LNCaP clone FGC (cell line): Measurements from ENCODE around the gene KCNA2.

ENCODE experiments used
- DNase-seq: peaks from one replicate; pipeline ENCODE4 v3.0.0-alpha.2; 2011; ENCODE audit warnings: low read depth
- H3K4me3 ChIP-seq: 2 replicates; pipeline ENCODE4 v1.5.1; 2011; ENCODE audit warnings: mild to moderate bottlenecking, low read depth, low read length, control low read depth
- TF ChIP-seq, protein P1 (sequence below): IDR thresholded peaks from 2 replicates; pipeline ENCODE4 v1.5.1; 2012; ENCODE audit warnings: mild to moderate bottlenecking; ENCODE audit not compliant: control insufficient read depth, insufficient read depth; ENCODE audit errors: extremely low read depth

Gene KCNA2

DNA sequence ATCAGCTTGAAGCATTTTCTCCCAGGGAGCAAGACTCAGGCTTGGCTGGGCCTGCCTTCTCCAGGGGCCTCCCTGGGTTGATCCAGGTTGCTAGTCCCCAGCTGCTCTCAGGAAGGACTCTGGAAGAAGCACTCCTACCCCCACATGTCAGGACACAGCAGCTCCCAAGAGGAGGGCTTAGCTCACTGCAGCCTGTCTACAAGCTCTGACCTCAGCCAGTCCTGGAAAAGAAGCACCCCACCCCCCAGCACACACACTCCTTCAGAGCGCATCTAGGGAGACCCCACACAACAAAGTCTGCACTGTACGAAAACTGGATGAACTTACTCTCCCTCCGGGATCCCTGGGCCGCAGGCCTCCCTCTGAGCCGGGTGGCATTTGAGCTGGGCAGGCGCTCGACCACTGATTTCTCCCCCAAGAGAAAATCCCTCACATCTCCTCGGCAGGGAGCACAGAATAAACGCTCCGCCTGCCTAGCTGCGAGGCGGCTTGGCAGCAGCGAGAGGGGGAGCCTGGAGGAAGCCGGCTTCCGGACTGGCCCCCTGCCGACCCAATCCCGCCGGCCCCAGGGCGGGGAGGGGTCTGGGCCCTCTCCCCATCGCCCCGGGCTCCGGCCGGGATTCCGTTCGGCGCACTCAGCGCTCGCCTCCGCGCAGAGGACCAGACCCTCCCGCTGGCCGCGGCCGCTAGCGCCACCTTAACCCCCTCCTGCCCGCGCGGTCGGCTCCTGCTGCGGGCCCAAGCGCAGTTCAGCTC lies at the start of gene KCNA2:
KCNA2 (minus strand) TSS at position 458 of the 756 bp plus-strand sequence. CDS start 1,576 bp downstream, outside the sequence.
- TF ChIP-seq, protein P1, sequence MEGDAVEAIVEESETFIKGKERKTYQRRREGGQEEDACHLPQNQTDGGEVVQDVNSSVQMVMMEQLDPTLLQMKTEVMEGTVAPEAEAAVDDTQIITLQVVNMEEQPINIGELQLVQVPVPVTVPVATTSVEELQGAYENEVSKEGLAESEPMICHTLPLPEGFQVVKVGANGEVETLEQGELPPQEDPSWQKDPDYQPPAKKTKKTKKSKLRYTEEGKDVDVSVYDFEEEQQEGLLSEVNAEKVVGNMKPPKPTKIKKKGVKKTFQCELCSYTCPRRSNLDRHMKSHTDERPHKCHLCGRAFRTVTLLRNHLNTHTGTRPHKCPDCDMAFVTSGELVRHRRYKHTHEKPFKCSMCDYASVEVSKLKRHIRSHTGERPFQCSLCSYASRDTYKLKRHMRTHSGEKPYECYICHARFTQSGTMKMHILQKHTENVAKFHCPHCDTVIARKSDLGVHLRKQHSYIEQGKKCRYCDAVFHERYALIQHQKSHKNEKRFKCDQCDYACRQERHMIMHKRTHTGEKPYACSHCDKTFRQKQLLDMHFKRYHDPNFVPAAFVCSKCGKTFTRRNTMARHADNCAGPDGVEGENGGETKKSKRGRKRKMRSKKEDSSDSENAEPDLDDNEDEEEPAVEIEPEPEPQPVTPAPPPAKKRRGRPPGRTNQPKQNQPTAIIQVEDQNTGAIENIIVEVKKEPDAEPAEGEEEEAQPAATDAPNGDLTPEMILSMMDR: no peak
- no peak within 1 kb of the TSS for H3K4me3 ChIP-seq
- DNase-seq: no peak

DNA sequence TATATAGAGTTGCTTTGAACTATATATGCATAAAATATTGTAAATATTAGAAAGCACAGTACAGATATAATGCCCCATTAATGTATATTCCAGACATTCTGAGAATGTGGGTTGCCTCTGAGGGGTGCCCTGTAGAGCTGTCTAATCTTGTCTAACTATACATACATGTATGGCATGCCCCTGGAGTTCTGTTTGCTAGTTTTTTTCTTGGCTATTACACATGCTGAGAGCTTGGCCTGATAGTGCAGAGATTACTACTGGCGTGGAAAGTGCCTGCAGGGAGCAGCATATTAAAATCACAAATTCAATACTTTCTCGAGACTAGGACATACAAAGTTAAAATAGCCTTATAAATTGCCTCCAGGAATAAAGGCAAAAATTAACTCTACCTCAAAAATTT lies 44.5 kb upstream of the KCNA2 start:
- DNase-seq: no peak
- no peak overlapping the region for H3K4me3 ChIP-seq
- TF ChIP-seq, protein P1: no peak

GRCh38 chr1:110648417-110648816 lies 42.3 kb upstream of the KCNA2 start:
- no peak for DNase-seq
- TF ChIP-seq, protein P1: no peak
- H3K4me3 ChIP-seq: no peak overlapping the region

DNA sequence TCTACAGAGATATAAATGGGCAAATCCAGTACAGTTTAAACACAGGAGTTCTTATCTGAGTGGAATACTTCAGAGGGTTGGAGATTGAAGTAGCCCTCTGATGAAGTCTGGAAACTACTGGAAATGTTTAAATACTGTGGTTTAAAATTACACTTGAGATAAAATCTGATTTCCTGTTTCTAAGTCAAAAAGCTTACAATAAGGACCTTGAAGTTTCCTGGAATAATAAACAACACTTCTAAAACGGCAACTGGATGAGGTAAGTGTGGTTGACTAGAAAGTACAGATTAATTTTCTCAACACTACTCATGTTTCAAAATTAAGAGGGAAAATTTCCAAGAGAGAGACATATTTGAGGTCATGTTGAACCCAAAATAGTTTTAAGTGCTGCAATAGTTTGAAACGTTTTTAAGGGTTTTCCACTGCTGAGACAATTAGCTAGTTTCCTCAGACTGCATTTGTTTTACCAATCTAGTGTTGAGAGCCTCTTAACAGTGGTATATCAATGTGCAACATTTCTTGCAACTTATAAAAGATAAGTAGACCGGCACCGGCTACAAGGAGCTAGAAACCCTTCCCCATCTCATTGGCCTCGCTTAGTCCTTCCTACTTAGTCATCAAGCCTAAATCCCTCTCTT lies 41.2 kb upstream of the KCNA2 start:
- H3K4me3 ChIP-seq: no peak overlapping the region
- TF ChIP-seq, protein P1: no peak
- no peak for DNase-seq

DNA sequence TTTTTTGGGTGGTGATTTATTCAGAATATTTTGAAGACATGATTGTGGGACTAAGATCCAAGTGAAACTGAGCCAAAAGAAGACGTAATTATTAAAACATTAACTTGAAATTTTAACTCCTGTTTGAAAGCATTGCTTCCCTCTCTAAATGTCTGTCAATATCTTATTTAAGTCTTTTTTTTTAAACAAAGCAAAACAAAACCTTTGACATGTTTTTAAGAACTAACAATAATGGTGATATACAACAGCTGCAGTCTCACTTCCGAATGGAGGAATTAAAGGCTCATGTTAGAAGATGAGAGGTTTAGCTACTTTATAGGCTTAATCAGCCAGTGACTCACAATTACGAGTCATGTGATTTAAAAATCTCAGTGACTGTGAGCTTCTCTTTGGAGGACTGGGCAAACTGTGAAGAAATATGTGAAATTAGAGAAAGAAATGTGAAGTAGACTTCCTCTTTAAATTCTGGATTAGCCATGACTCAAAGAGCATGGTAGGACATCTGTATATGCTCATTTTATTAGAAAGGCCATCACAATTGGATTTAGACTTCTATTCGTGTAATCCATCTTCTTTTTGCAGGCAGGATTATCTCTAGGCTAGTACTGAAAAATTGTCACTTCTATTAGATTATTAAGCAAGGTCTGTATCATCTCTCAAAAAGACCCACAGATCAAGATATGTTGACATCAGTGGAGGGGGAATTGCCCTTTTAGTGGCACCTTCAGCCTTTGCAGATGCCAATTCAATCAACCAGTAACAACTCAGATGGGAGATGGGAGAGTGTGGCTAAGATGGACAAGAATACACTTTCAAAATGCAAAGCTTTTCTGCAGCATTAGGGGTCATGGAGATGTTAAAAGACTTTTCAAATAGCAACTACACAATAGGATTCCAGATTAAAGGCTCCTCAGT lies 39.9 kb upstream of the KCNA2 start:
- DNase-seq: no peak
- TF ChIP-seq, protein P1: no peak
- no peak overlapping the region for H3K4me3 ChIP-seq

DNA sequence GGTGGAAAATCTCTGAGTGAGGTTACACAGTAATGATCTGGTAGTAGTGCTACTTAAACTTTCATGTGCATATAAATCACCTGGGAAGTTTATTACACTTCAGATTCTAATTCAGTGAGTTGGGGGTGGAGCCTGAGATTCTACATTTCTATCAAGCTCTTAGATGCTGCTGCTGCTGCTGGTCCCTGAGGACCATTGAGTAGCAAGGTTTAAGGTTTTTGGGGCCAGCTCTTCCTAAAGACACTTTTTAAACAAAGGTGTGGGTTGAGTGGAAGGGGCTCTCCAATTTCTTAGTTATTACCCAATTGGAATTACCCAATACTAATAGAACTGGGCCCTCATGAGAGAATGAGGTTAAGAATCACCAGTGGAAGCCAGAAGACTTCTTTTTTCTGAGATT lies 39.1 kb upstream of the KCNA2 start:
- no peak overlapping the region for H3K4me3 ChIP-seq
- DNase-seq: no peak
- TF ChIP-seq, protein P1: no peak
